HepG2 (cell line): ENCODE data around the gene ROM1. TPM values are rescaled to one million over a fixed set of nuclear protein-coding genes. Genes with fewer than 3 reads are reported as not detected.

Source experiments
- BCL6 ChIP-seq: IDR thresholded peaks from 2 replicates; pipeline ENCODE4 v1.6.1; 2016; ENCODE audit warnings: missing genetic modification reagents, missing compliant biosample characterization
- CSRNP1 ChIP-seq: sonication (generic); formaldehyde crosslinking; IDR thresholded peaks from 2 replicates; pipeline ENCODE4 v1.8.1; 2023; ENCODE audit warnings: mild to moderate bottlenecking, missing genetic modification reagents
- DDIT3 ChIP-seq: sonication (generic); formaldehyde crosslinking; IDR thresholded peaks from 2 replicates; pipeline ENCODE4 v1.4.0; 2020; ENCODE audit warnings: mild to moderate bottlenecking, missing genetic modification reagents
- EED ChIP-seq: sonication (generic); formaldehyde crosslinking; IDR thresholded peaks from 2 replicates; pipeline ENCODE4 v1.5.0; 2020; ENCODE audit warnings: mild to moderate bottlenecking, missing genetic modification reagents
- JUNB ChIP-seq: sonication (generic); formaldehyde crosslinking; IDR thresholded peaks from 2 replicates; pipeline ENCODE4 v1.8.0; 2022; ENCODE audit warnings: missing genetic modification reagents, mild to moderate bottlenecking, borderline replicate concordance
- MTERF4 ChIP-seq: sonication (generic); formaldehyde crosslinking; IDR thresholded peaks from 2 replicates; pipeline ENCODE4 v1.8.0; 2023; ENCODE audit warnings: mild to moderate bottlenecking, missing genetic modification reagents
- REPIN1 ChIP-seq: sonication (generic); formaldehyde crosslinking; IDR thresholded peaks from 2 replicates; pipeline ENCODE4 v1.8.0; 2022; ENCODE audit warnings: missing genetic modification reagents, low read depth, mild to moderate bottlenecking, borderline replicate concordance
- TMF1 ChIP-seq: sonication (generic); formaldehyde crosslinking; IDR thresholded peaks from 2 replicates; pipeline ENCODE4 v1.8.1; 2022; ENCODE audit warnings: low read depth, missing genetic modification reagents
- YEATS4 ChIP-seq: sonication (generic); formaldehyde crosslinking; IDR thresholded peaks from 2 replicates; pipeline ENCODE4 v1.4.0; 2020; ENCODE audit warnings: missing genetic modification reagents, borderline replicate concordance
- ZNF318 ChIP-seq: sonication (generic); formaldehyde crosslinking; IDR thresholded peaks from 2 replicates; pipeline ENCODE4 v1.4.0; 2020; ENCODE audit warnings: mild to moderate bottlenecking, missing genetic modification reagents
- ZNF432 ChIP-seq: sonication (generic); formaldehyde crosslinking; IDR thresholded peaks from 2 replicates; pipeline ENCODE4 v1.5.0; 2020; ENCODE audit warnings: missing genetic modification reagents, mild to moderate bottlenecking, borderline replicate concordance
- ZNF510 ChIP-seq: sonication (generic); formaldehyde crosslinking; IDR thresholded peaks from 2 replicates; pipeline ENCODE4 v1.4.0; 2020; ENCODE audit warnings: low read depth, mild to moderate bottlenecking, missing genetic modification reagents
- ZNF567 ChIP-seq: sonication (generic); formaldehyde crosslinking; IDR thresholded peaks from 2 replicates; pipeline ENCODE4 v1.8.1; 2023; ENCODE audit warnings: mild to moderate bottlenecking, missing genetic modification reagents, borderline replicate concordance
- ZNF713 ChIP-seq: sonication (generic); formaldehyde crosslinking; IDR thresholded peaks from 2 replicates; pipeline ENCODE4 v1.4.0; 2020; ENCODE audit warnings: mild to moderate bottlenecking, missing genetic modification reagents
- ZNF740 ChIP-seq: sonication (generic); formaldehyde crosslinking; IDR thresholded peaks from 2 replicates; pipeline ENCODE4 v1.4.0; 2020; ENCODE audit warnings: missing genetic modification reagents
- ZNF772 ChIP-seq: sonication (generic); formaldehyde crosslinking; IDR thresholded peaks from 2 replicates; pipeline ENCODE4 v1.5.0; 2020; ENCODE audit warnings: mild to moderate bottlenecking, missing genetic modification reagents
- polyA plus RNA-seq, 8 experiments: library from polyadenylated mRNA; depleted of rRNA in 3 of 8; stranded (reverse) in 7 of 8; unstranded in 1 of 8; fragments of >200 nt; fragmentation: Illumina TruSeq in 4 of 8; extraction: Trizol in 4 of 8; gene quantifications; 2 replicates each; pipeline versions ENCODE4 v1.2.1 to v1.2.3, GENCODE V29; 2011 to 2016; ENCODE audit warnings: low read depth in 4 of 8, missing spikeins in 1 of 8, mixed read lengths in 1 of 8; ENCODE audit not compliant: insufficient read depth in 1 of 8
- total RNA-seq, 5 experiments: library from RNA; depleted of rRNA; stranded (reverse); fragments of >200 nt; fragmentation: Illumina TruSeq; extraction: Trizol; gene quantifications; 2 replicates each; pipeline ENCODE4 v1.2.3, GENCODE V29; 2016; ENCODE audit warnings: low read depth in 1 of 5

ROM1 gene
- total and polyA plus RNA-seq, 2 of the 13 experiments (the other 11 are each of a cell fraction or from before 2014, with no cell fraction given): 1.2 to 2.4 TPM

GRCh38 chr11:62574363-62575071 is 38.5 kb upstream of the ROM1 start (continued):
- TF ChIP-seq ZNF740 (CRISPR knock-in tag): 0 out of 2 replicates have a peak, but pooled peaks have one; percentile 55
- no peak for TF ChIP-seq DDIT3
- 0 out of 2 replicates have a peak, but pooled peaks have one; percentile 36 for TF ChIP-seq EED (CRISPR knock-in tag)
- no peak for TF ChIP-seq ZNF432 (CRISPR knock-in tag)
- TF ChIP-seq ZNF567 (CRISPR knock-in tag): 0 out of 2 replicates have a peak, but pooled peaks have one; percentile 82
- TF ChIP-seq JUNB (CRISPR knock-in tag): no peak
- peak; percentile 32; the same call in 1 of the 2 replicates for TF ChIP-seq ZNF772 (CRISPR knock-in tag)
- peak; percentile 64; the same call in 1 of the 2 replicates for TF ChIP-seq TMF1 (CRISPR knock-in tag)
- 0 out of 2 replicates have a peak, but pooled peaks have one; percentile 49 for TF ChIP-seq ZNF510 (CRISPR knock-in tag)
- TF ChIP-seq MTERF4 (CRISPR knock-in tag): 0 out of 2 replicates have a peak, but pooled peaks have one; percentile 62
- TF ChIP-seq YEATS4 (CRISPR knock-in tag): peak; percentile 6; the same call in 1 of the 2 replicates
- TF ChIP-seq CSRNP1 (CRISPR knock-in tag): peak; percentile 61; the same call in 1 of the 2 replicates
- 0 out of 2 replicates have a peak, but pooled peaks have one; percentile 56 for TF ChIP-seq ZNF713 (CRISPR knock-in tag)
- 0 out of 2 replicates have a peak, but pooled peaks have one; percentile 5 for TF ChIP-seq BCL6 (CRISPR knock-in tag)
- 0 out of 2 replicates have a peak, but pooled peaks have one; percentile 7 for TF ChIP-seq ZNF318 (CRISPR knock-in tag)
- TF ChIP-seq REPIN1 (CRISPR knock-in tag): no peak
